ENCODE measurements around the gene NR1I2. TPM values are rescaled to one million over a fixed set of nuclear protein-coding genes. Genes with fewer than 3 reads are reported as not detected.

The NR1I2 gene
- total RNA-seq, 4 donors from 2014 or later: 0.21 to 0.62 TPM; not detected in 2

GRCh38 chr3:119786409-119786808 lies 4.5 kb downstream of the NR1I2 start:
- intact Hi-C loops (cut with DNase I; ENCODE audit: low total_unique reads): no loop called here
- TF ChIP-seq POLR2A (IDR thresholded peaks at IDR 0.05): no peak
- TF ChIP-seq CTCF (IDR thresholded peaks at IDR 0.05): no peak
- Histone ChIP-seq H3K4me1 (no peaks in the 10 kb centered on the region), H3K27ac (no peak overlapping the region), H3K4me3 (no peak overlapping the region), H3K36me3 (no peaks in the 10 kb centered on the region), H3K27me3 (no peaks in the 10 kb centered on the region), H3K9me3 (no peaks in the 10 kb centered on the region)
- DNase-seq: no peak

GRCh38 chr3:119790369-119790768 lies 8.5 kb downstream of the NR1I2 start:
- DNase-seq: no peak
- Histone ChIP-seq H3K4me1 (no peaks in the 10 kb centered on the region), H3K27ac (no peak overlapping the region), H3K27me3 (no peaks in the 10 kb centered on the region), H3K36me3 (no peaks in the 10 kb centered on the region), H3K9me3 (no peaks in the 10 kb centered on the region), H3K4me3 (no peak overlapping the region)
- intact Hi-C loops (cut with DNase I; ENCODE audit: low total_unique reads): no loop called here
- no peak for TF ChIP-seq POLR2A (IDR thresholded peaks at IDR 0.05)

GRCh38 chr3:119792270-119792669 lies 10.4 kb downstream of the NR1I2 start:
- no peaks in the 10 kb centered on the region for H3K9me3 ChIP-seq
- DNase-seq: no peak
- H3K4me1 ChIP-seq: no peaks in the 10 kb centered on the region
- intact Hi-C loops (cut with DNase I; ENCODE audit: low total_unique reads): no loop called here
- no peaks in the 10 kb centered on the region for H3K36me3 ChIP-seq
- no peak overlapping the region for H3K27ac ChIP-seq
- no peak overlapping the region for H3K4me3 ChIP-seq
- H3K27me3 ChIP-seq: no peaks in the 10 kb centered on the region
- TF ChIP-seq CTCF (IDR thresholded peaks at IDR 0.05) (no peak), POLR2A (IDR thresholded peaks at IDR 0.05) (no peak)

- H3K36me3 ChIP-seq: no peaks in the 10 kb centered on the region
- H3K4me3 ChIP-seq: no peak overlapping the region
- no peak for TF ChIP-seq CTCF (IDR thresholded peaks at IDR 0.05)
- no peak for TF ChIP-seq POLR2A (IDR thresholded peaks at IDR 0.05)
- no peak overlapping the region for H3K27ac ChIP-seq
- H3K9me3 ChIP-seq: no peaks in the 10 kb centered on the region
- intact Hi-C loops (cut with DNase I; ENCODE audit: low total_unique reads): no loop called here
- no peaks in the 10 kb centered on the region for H3K4me1 ChIP-seq
- no peak for DNase-seq
- H3K27me3 ChIP-seq: no peaks in the 10 kb centered on the region
Observed at GRCh38 chr3:119794401-119794800, 12.5 kb downstream of the NR1I2 start.

- intact Hi-C loops (cut with DNase I; ENCODE audit: low total_unique reads): no loop called here
- Histone ChIP-seq H3K27ac (no peak overlapping the region), H3K9me3 (no peaks in the 10 kb centered on the region), H3K4me1 (no peaks in the 10 kb centered on the region), H3K27me3 (peaks cover 0 to 4% of the 10 kb centered on the region in 2 donors), H3K36me3 (no peaks in the 10 kb centered on the region), H3K4me3 (no peak overlapping the region)
- DNase-seq: no peak
- TF ChIP-seq POLR2A (IDR thresholded peaks at IDR 0.05) (no peak), CTCF (IDR thresholded peaks at IDR 0.05) (no peak)
Observed at GRCh38 chr3:119794971-119795612, 13.2 kb downstream of the NR1I2 start.

- H3K4me1 ChIP-seq: no peaks in the 10 kb centered on the region
- DNase-seq: no peak
- H3K27ac ChIP-seq: no peak overlapping the region
- no peaks in the 10 kb centered on the region for H3K36me3 ChIP-seq
- intact Hi-C loops (cut with DNase I; ENCODE audit: low total_unique reads): no loop called here
- H3K4me3 ChIP-seq: no peak overlapping the region
- TF ChIP-seq CTCF (IDR thresholded peaks at IDR 0.05) (no peak), POLR2A (IDR thresholded peaks at IDR 0.05) (no peak)
- no peaks in the 10 kb centered on the region for H3K9me3 ChIP-seq
- H3K27me3 ChIP-seq: peaks cover 0 to 4% of the 10 kb centered on the region in 2 donors
Observed at GRCh38 chr3:119795849-119796248, 13.9 kb downstream of the NR1I2 start.

Data from uterus (tissue), 4 donors.